ENCODE measurements around the gene TMEM201. TPM values are rescaled to one million over a fixed set of nuclear protein-coding genes. Genes with fewer than 3 reads are reported as not detected.

TMEM201 gene
- total and polyA plus RNA-seq, 4 experiments from 2014 or later = 0.41 to 12.9 (median 7.3) TPM

GRCh38 chr1:9549955-9550546, 38.7 kb upstream of the TMEM201 start:
- H3K27me3 Mint-ChIP-seq = no peaks in the 10 kb centered on the region
- Histone ChIP-seq H3K4me1 (ENCODE audit: insufficient read depth, low read length) (no peaks in the 10 kb centered on the region), H3K27me3 (ENCODE audit: insufficient read depth, low read length) (no peaks in the 10 kb centered on the region), H3K4me3 (ENCODE audit: low read length in 2 of 2) (no peak overlapping the region), H3K9me3 (ENCODE audit: control insufficient read depth in 1 of 2, low read length in 2 of 2) (no peaks in the 10 kb centered on the region), H3K27ac (ENCODE audit: low read depth, low read length) (no peak overlapping the region), H3K36me3 (ENCODE audit: insufficient read depth, low read length) (no peaks in the 10 kb centered on the region)
- no peak overlapping the region for H3K27ac Mint-ChIP-seq
- H3K4me3 Mint-ChIP-seq = no peak overlapping the region
- H3K4me1 Mint-ChIP-seq = peaks cover 4 to 10% (median 8%) of the 10 kb centered on the region in 4 donors
- POLR2A ChIA-PET (ENCODE audit: partially characterized antibody) = no interaction called here
- CTCF ChIA-PET (ENCODE audit: partially characterized antibody) = interaction anchor here (0.7 to 1.4 kb wide), 2 partner anchors 13 to 24 kb away, joined by 3 read pairs; no protein-coding TSS in a partner anchor
- no peak for DNase-seq
- no peaks in the 10 kb centered on the region for H3K9me3 Mint-ChIP-seq
- intact Hi-C loops (cut with micrococcal nuclease) = no loop called here
- H3K36me3 Mint-ChIP-seq = peaks cover under 1 to 13% of the 10 kb centered on the region in 2 donors

- Histone ChIP-seq H3K27ac (ENCODE audit: low read depth, low read length) (no peak overlapping the region), H3K4me3 (ENCODE audit: low read length in 2 of 2) (no peak overlapping the region), H3K9me3 (ENCODE audit: control insufficient read depth in 1 of 2, low read length in 2 of 2) (no peaks in the 10 kb centered on the region), H3K27me3 (ENCODE audit: insufficient read depth, low read length) (no peaks in the 10 kb centered on the region), H3K4me1 (ENCODE audit: insufficient read depth, low read length) (no peaks in the 10 kb centered on the region), H3K36me3 (ENCODE audit: insufficient read depth, low read length) (peaks cover 6% of the 10 kb centered on the region)
- no peak overlapping the region for H3K4me3 Mint-ChIP-seq
- H3K9me3 Mint-ChIP-seq = no peaks in the 10 kb centered on the region
- no peak for DNase-seq
- POLR2A ChIA-PET (ENCODE audit: partially characterized antibody) = no interaction called here
- peak overlapping the region in 1 of 7 donors; percentile 21 for H3K27ac Mint-ChIP-seq
- CTCF ChIA-PET (ENCODE audit: partially characterized antibody) = no interaction called here
- H3K36me3 Mint-ChIP-seq = peaks cover 14 to 28% of the 10 kb centered on the region in 2 donors
- intact Hi-C loops (cut with micrococcal nuclease) = no loop called here
- H3K27me3 Mint-ChIP-seq = no peaks in the 10 kb centered on the region
- peaks cover 1 to 9% (median 6%) of the 10 kb centered on the region in 4 donors for H3K4me1 Mint-ChIP-seq
Measured at GRCh38 chr1:9551984-9552383, 36.7 kb upstream of the TMEM201 start.

- no peak for DNase-seq
- CTCF ChIA-PET (ENCODE audit: partially characterized antibody) = interaction anchor here (0.9 to 1.0 kb wide), 2 partner anchors 10 to 58 kb away, joined by 3 read pairs; no protein-coding TSS in a partner anchor
- peaks cover 19 to 30% of the 10 kb centered on the region in 2 donors for H3K36me3 Mint-ChIP-seq
- peaks cover 12 to 20% (median 14%) of the 10 kb centered on the region in 4 donors for H3K4me1 Mint-ChIP-seq
- Histone ChIP-seq H3K27ac (ENCODE audit: low read depth, low read length) (no peak overlapping the region), H3K27me3 (ENCODE audit: insufficient read depth, low read length) (no peaks in the 10 kb centered on the region), H3K36me3 (ENCODE audit: insufficient read depth, low read length) (peaks cover 6% of the 10 kb centered on the region), H3K4me3 (ENCODE audit: low read length in 2 of 2) (no peak overlapping the region), H3K9me3 (ENCODE audit: control insufficient read depth in 1 of 2, low read length in 2 of 2) (no peaks in the 10 kb centered on the region), H3K4me1 (ENCODE audit: insufficient read depth, low read length) (peaks cover 13% of the 10 kb centered on the region)
- H3K4me3 Mint-ChIP-seq = no peak overlapping the region
- H3K27me3 Mint-ChIP-seq = no peaks in the 10 kb centered on the region
- POLR2A ChIA-PET (ENCODE audit: partially characterized antibody) = no interaction called here
- intact Hi-C loops (cut with micrococcal nuclease) = no loop called here
- H3K9me3 Mint-ChIP-seq = no peaks in the 10 kb centered on the region
- H3K27ac Mint-ChIP-seq = no peak overlapping the region
Measured at GRCh38 chr1:9553736-9554144, 35.0 kb upstream of the TMEM201 start.

GRCh38 chr1:9555942-9556341, 32.8 kb upstream of the TMEM201 start:
- Histone ChIP-seq H3K4me1 (ENCODE audit: insufficient read depth, low read length) (peaks cover 25% of the 10 kb centered on the region), H3K9me3 (ENCODE audit: control insufficient read depth in 1 of 2, low read length in 2 of 2) (no peaks in the 10 kb centered on the region), H3K27me3 (ENCODE audit: insufficient read depth, low read length) (no peaks in the 10 kb centered on the region), H3K27ac (ENCODE audit: low read depth, low read length) (no peak overlapping the region), H3K36me3 (ENCODE audit: insufficient read depth, low read length) (peaks cover 6% of the 10 kb centered on the region), H3K4me3 (ENCODE audit: low read length in 2 of 2) (no peak overlapping the region)
- Mint-ChIP-seq H3K9me3 (no peaks in the 10 kb centered on the region), H3K4me1 (peaks cover 23 to 28% (median 26%) of the 10 kb centered on the region in 4 donors), H3K27me3 (no peaks in the 10 kb centered on the region), H3K36me3 (peaks cover 24 to 32% of the 10 kb centered on the region in 2 donors), H3K4me3 (no peak overlapping the region), H3K27ac (no peak overlapping the region)
- no peak for DNase-seq
- intact Hi-C loops (cut with micrococcal nuclease) = loop anchor here (5.0 kb wide), 1 partner anchor 59 kb away; no protein-coding TSS in a partner anchor
- ChIA-PET POLR2A (ENCODE audit: partially characterized antibody) (no interaction called here), CTCF (ENCODE audit: partially characterized antibody) (no interaction called here)

GRCh38 chr1:9557624-9558023, 31.1 kb upstream of the TMEM201 start:
- POLR2A ChIA-PET (ENCODE audit: partially characterized antibody) = no interaction called here
- CTCF ChIA-PET (ENCODE audit: partially characterized antibody) = interaction anchor here (0.8 to 2.0 kb wide), 5 partner anchors 16 to 267 kb away, joined by 3 to 10 read pairs (median 7); no protein-coding TSS in a partner anchor
- H3K36me3 Mint-ChIP-seq = peaks cover 24 to 33% of the 10 kb centered on the region in 2 donors
- H3K9me3 Mint-ChIP-seq = no peaks in the 10 kb centered on the region
- peak overlapping the region in 1 of 8 donors; percentile 17 for H3K4me3 Mint-ChIP-seq
- Histone ChIP-seq H3K9me3 (ENCODE audit: control insufficient read depth in 1 of 2, low read length in 2 of 2) (no peaks in the 10 kb centered on the region), H3K27ac (ENCODE audit: low read depth, low read length) (no peak overlapping the region), H3K4me1 (ENCODE audit: insufficient read depth, low read length) (peaks cover 25% of the 10 kb centered on the region), H3K27me3 (ENCODE audit: insufficient read depth, low read length) (no peaks in the 10 kb centered on the region), H3K4me3 (ENCODE audit: low read length in 2 of 2) (no peak overlapping the region), H3K36me3 (ENCODE audit: insufficient read depth, low read length) (peaks cover 6% of the 10 kb centered on the region)
- H3K4me1 Mint-ChIP-seq = peaks cover 21 to 36% (median 28%) of the 10 kb centered on the region in 4 donors
- H3K27me3 Mint-ChIP-seq = no peaks in the 10 kb centered on the region
- intact Hi-C loops (cut with micrococcal nuclease) = loop anchor here (5.0 kb wide), 1 partner anchor 60 kb away; no protein-coding TSS in a partner anchor
- no peak for DNase-seq
- peak overlapping the region in 2 of 7 donors; percentile 29 to 86 for H3K27ac Mint-ChIP-seq

- Mint-ChIP-seq H3K9me3 (no peaks in the 10 kb centered on the region), H3K4me3 (peak overlapping the region in 7 of 8 donors; percentile 3 to 62 (median 32)), H3K27ac (peak overlapping the region in 6 of 7 donors; percentile 63 to 86 (median 78)), H3K36me3 (peaks cover 24 to 33% of the 10 kb centered on the region in 2 donors), H3K4me1 (peaks cover 21 to 36% (median 28%) of the 10 kb centered on the region in 4 donors), H3K27me3 (no peaks in the 10 kb centered on the region)
- Histone ChIP-seq H3K27me3 (ENCODE audit: insufficient read depth, low read length) (no peaks in the 10 kb centered on the region), H3K4me3 (ENCODE audit: low read length in 2 of 2) (no peak overlapping the region), H3K27ac (ENCODE audit: low read depth, low read length) (no peak overlapping the region), H3K36me3 (ENCODE audit: insufficient read depth, low read length) (peaks cover 6% of the 10 kb centered on the region), H3K4me1 (ENCODE audit: insufficient read depth, low read length) (peaks cover 25% of the 10 kb centered on the region), H3K9me3 (ENCODE audit: control insufficient read depth in 1 of 2, low read length in 2 of 2) (no peaks in the 10 kb centered on the region)
- no peak for DNase-seq
- ChIA-PET CTCF (ENCODE audit: partially characterized antibody) (interaction anchor here (0.8 to 2.0 kb wide), 6 partner anchors 15 to 267 kb away, joined by 3 to 10 read pairs (median 6); no protein-coding TSS in a partner anchor), POLR2A (ENCODE audit: partially characterized antibody) (interaction anchor here (0.6 kb wide), 2 partner anchors 57 to 234 kb away, joined by 3 read pairs; no protein-coding TSS in a partner anchor)
- intact Hi-C loops (cut with micrococcal nuclease) = loop anchor here (5.0 kb wide), 1 partner anchor 61 kb away; no protein-coding TSS in a partner anchor
Measured at GRCh38 chr1:9558271-9558945, 30.3 kb upstream of the TMEM201 start.

All from CD4-positive, alpha-beta memory T cell (primary cell).